T-helper 1 cell treated with Interleukin-12 subunit alpha and Interleukin-12 subunit beta and Interleukin-4 antibody, amounts not matched to agents 30 ng/mL and 1 ng/mL, for 36 hours (primary cell): ENCODE data around the gene PARVA. TPM values are rescaled to one million over a fixed set of nuclear protein-coding genes. Genes with fewer than 3 reads are reported as not detected.

Source experiments
- intact Hi-C: fragments of 100-400 bp; cut with micrococcal nuclease; formaldehyde crosslinking; loops from one replicate; pipeline ENCODE4 v1.15.1; 2024
- total RNA-seq: library from RNA; stranded (reverse); gene quantifications from 2 replicates; pipeline ENCODE4 v1.2.3, GENCODE V29; 2022

The PARVA gene
- total RNA-seq, 1 donor from 2014 or later: 0.17 TPM

DNA sequence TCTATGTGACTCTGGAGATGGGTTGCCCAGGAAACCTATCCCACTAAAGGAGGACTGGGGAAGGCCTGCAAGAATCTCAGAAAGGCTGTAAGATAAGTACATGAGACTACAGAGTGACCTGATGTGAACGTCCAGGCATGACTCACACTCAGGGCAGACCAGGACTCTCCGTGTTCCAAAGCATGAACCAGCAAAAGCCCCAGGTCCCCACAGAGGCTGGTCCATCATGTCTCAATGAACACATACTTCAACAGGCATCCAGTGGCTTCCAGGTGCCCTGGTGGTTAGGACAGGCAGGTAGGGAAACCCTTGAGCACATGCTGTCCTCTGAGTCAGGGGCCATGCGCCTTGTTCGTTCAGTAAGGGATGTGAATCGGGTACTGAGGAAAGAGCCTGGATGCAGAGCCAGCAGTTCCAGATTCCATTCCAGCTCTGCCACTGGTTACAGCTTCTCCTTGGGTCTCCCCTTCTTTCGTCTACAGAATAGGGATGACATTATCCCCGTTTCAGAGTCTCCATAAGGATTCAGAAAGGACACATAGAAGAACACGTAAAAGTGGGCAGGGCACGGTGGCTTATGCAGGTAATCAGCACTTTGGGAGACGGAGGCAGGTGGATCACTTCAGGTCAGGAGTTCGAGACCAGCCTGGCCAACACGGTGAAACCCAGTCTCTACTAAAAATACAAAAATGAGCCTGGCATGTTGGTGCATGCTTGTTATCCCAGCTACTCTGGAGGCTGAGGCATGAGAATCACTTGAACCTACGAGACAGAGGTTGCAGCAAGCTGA lies 167.8 kb downstream of the PARVA start:
- intact Hi-C loops: no loop called here

DNA sequence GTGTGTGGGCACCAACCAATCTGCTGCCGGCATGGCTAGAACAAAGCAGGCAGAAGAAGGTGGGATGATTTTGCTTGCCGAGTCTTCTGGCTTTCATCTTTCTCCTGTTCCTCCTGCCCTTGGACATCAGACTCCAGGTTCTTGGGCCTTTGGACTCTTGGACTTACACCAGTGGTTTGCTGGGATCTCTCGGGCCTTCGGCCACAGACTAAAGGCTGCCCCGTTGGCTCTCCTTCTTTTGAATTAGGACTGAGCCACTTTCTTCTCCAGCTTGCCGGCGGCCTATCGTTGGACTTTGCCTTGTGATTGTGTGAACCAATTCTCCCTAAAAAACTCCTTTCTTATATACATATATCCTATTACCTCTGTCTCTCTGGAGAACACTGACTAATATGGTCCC lies 168.8 kb downstream of the PARVA start:
- intact Hi-C loops: no loop called here

DNA sequence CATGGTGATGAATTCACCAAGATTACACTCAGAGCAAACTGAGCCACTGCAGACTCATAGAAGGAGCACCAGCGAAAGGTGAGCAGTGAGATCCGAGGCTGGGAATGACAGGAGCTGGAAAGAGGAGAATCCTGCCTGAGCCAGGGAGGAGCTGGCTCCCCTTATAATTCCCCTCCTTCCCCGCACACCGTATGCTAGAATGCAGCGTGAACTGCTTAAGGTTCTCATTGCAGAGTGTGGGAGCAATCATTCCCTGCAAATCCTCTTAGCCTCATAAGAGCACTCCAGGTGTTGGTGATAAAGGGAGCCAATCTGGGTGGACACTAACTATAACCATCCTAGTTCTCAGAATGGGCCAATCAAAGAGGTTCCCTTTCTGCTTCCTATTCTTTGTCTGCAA lies 169.3 kb downstream of the PARVA start:
- intact Hi-C loops: no loop called here

DNA sequence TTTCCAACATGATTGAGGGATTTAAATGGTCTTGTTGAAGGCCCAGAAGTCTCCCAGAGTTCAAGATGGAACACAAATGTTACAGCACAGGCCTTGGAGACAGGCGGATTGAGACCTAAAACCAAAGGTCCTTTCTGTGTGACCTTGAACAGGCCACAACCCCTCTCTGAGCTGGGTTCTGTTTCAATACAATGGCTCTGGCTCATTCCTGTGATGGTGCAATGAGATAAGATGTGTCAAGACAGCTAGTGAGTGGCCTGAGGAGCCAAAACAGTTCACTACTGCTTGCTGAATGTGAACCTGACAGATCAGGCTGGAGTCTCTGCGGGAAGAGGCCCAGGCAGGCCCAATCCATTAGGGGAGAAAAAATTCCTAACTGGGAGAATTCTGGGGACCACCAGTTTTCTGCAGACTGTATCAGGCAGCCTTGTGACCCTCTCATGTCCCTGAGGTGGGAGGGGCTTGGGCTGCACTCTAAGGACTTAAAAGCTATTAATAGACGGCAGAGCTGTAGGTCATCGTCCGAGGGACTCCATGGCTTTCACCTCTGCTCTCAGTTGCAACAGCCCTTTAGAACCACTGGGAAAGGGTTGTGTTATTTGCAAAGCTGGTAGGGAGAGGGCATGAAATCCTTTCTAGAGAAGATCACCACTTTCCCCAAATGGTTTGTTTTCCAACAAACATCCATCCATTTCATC lies 170.7 kb downstream of the PARVA start:
- intact Hi-C loops: no loop called here

DNA sequence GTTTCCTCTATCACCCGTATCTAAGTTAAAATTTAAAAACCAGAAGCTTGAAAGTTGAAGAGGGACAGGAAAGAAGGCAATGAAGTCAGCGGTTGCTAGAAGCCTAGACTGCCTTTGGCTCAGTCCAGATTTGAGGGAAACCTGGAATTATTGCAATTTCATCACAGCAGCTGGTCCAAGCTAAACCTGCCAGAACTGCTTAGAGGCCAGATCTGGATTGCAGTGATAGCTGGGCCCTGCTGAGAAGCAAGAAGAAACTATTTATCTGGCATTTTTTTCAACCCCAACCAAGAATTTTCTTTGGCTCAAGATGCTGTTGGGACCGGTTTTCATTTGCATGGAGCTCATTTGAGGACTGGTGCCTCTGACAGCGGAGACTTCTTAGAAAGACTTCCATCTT lies 175.3 kb downstream of the PARVA start:
- intact Hi-C loops: no loop called here

DNA sequence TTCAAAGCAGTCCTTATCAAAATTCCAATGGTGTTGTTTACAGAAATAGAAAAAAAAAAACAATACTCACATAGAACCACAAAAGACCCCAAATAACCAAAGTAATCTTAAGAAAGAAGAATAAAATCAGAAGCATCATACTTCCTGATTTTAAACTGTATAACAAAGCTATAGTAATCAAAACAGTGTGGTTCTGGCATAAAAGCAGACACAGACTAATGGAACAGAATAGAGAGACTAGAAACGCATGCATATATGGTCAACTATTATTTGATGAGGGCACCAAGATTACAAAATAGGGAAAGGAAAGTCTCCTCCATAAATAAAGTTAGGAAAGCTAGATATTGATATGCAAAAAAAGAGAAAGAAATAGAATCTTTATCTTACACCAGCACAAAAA lies 176.8 kb downstream of the PARVA start:
- intact Hi-C loops: no loop called here

DNA sequence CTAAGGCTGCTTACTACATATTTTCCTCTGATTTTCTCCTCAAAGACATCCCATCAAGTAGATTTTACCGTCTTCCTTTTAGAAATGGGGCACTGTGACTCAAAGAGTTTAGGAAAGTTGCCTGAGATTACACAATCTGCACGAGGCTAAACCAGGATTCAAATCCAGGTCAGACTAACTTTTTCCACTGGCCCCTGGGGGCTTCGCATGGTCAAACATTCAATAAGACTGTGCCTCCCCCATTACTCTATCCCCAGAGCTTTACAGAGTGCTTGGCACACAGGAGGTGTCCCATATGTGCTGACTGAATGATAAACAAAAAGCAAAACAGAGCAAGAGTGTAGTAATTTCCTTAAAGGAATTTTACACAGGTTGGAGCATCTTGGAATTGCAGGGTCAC lies 178.8 kb downstream of the PARVA start:
- intact Hi-C loops: no loop called here

DNA sequence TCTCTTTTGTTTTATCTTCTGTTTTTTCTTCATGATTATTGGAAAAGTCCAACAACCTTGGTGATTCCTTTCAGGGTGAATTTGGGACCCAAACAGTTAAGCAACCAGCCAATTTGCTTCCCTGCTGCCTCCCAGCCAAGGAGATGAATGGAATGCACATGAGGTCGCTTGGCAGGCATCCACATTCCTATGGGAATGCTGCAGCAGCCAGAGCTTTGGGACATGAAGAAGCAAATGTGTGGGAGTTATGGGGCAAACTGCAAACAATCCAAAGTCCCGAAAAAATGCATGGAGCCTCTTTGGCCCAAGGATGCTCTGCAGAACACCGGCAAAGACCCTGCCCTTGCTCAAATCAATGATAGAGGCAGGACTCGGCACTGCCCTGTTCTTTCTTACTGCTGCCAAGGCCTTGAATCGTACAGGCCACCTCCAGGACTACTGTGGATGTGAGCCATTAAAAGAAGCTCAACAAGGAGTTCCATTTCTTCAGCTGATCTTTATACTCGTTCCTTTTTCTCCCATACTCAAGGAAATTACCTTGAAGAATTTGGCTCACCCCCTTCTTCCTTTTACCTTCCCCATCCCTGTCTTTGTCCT lies 179.5 kb downstream of the PARVA start:
- intact Hi-C loops: no loop called here

DNA sequence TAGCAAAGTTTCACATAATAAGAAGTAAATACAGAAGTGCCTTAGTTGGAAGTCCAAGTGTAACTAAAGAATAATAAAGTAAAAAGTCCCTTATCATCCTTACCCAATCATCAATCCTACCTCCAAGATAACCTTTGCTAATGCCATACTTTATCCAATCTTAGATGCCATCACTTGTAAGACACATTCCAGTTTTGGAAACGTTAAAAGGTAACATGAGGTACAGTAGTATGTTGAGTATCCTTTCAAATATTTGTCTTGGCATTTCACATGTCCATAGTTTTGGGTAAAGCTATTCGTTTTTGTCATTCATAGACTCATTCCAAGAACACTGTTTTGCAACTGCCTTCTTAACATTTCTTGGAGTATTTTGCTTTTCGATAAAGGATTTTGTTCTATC lies 181.6 kb downstream of the PARVA start:
- intact Hi-C loops: no loop called here

DNA sequence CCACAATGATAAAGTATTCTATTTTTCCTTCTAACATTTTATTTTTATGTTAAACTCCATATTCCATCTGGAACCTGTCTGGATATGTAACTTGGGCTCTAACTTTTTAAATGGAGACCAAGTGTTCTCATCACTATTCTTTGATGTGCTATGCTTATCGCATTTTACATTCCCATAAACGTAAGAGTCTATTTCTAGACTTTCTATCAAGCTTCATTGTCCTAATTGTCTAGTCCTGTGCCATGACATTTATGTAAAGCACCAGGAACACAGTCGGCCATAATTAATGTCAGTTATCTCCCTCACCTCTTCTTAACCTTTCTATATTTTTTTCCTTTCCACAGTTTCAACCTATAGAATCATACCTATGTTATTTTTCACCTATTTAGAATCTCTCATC lies 183.0 kb downstream of the PARVA start:
- intact Hi-C loops: no loop called here

DNA sequence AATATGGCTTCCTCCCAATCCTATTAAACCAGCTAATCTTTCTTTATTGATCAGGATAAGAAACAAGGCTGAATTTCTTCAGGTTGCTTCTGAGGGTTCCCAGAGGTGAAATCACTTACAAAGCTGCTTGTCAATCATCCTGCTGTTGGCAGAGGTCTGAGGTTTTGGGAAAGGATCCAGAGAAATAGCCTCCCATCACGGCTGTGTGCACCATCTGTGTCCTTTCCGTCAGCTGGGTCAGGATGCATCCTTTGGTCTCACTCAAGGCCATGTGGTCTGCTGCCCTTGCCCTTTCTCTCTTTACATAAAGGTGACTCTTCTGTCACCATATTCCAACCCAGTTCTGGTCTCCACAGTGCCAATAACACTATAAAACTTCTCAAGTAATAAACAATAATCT lies 183.5 kb downstream of the PARVA start:
- intact Hi-C loops: no loop called here

DNA sequence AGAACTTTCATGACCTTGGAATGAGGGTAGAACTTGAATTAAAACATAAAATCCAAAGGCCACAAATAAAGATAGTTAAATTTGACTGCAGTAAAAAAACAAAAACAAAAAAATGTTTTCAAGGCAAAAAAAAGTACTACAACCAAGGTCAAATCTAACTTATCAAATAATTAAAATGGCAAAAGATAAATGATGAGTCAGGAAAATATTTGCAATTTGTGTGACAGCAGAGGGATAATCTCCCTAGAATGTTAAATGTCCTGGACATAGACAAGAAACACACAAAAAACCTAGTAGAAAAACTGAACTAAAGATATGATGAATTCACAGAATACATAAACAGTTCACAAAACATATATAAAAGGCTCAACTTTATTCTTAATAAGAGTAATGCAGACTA lies 186.6 kb downstream of the PARVA start:
- intact Hi-C loops: no loop called here

DNA sequence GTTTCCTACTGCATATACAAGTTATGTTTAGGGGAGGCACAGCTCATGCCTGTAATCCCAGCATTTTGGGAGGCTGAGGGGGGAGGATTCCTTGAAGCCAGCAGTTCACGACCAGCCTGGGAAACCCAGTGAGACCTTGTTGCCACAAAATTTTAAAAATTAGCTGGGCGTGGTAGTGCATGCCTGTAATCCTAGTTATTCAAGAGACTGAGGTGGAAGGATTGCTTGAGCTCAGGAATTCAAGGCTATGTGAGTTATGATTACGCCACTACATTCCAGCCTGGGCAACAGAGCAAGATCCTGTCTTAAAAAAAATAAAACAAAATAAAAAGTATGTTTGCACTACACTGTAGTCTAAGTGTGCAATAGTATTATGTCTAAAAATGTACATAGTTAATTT lies 188.0 kb downstream of the PARVA start:
- intact Hi-C loops: no loop called here

DNA sequence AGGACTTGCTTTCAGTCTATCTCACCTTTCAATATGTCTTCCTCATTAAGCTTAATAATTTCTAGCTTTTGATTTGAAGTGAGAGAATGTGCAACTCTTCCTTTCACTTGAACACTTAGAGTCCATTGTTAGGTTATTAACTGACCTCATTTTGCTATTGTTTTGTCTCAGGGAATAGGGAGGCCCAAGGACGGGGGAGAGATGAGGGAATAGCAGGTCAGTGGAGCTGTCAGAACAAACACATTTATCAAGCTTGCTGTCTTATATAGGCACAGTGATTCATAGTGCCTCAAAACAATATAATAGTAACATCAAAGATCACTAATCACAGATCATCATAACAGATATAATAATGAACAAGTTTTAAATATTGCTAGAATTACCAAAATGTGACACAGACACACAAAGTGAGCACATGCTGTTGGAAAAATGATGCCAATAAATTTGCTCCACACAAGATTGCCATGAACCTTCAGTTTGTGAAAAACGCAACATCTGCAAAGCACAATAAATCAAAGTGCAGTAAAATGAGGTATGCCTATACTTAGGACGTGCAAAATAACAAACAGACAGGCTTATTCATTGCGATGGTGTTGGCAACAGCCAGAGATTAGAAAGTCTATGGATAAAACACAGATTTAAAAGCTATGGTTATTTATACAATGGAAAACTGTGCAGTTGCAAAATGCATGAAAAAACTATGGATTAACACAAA lies 190.5 kb downstream of the PARVA start:
- intact Hi-C loops: no loop called here

DNA sequence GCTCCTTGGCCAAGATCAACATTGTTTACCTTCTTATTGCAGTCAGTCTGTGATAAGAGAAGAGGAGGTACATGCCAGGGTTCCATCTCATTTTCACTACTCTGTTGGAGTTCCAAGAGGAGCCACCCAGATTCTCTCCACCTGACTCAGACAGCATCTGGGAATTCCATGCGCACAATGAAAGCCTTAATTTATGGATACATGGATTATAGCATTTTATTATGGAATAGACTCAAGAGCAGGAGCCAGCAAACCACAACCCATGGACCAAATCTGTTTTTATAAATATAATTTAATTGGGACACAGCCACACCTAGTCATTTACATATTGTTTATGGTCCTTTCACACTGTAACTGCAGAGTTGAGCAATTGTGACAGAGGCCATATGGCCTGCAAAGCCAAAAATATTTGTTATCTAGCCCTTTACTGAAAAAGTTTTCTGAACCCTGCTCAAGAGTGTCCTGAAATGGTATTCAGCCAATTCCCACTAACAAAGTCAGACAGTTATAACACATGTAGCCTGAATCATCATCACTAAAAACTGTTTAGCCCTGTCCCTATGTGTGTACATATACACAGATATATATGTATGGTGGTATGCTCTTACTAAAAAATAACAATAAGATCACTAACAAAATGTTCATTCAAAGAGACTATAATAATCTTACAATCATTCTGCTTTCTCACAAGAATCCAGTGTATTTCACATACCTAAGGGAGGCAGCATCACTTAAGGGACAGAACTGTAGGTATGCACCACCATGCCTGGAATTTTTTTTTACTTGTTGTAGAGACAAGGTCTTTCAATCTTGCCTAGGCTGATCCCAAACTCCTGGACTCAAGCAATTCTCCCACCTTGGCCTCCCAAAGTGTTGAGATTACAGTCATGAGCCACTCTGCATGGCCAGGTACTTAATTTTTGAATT lies 192.4 kb downstream of the PARVA start:
- intact Hi-C loops: no loop called here

DNA sequence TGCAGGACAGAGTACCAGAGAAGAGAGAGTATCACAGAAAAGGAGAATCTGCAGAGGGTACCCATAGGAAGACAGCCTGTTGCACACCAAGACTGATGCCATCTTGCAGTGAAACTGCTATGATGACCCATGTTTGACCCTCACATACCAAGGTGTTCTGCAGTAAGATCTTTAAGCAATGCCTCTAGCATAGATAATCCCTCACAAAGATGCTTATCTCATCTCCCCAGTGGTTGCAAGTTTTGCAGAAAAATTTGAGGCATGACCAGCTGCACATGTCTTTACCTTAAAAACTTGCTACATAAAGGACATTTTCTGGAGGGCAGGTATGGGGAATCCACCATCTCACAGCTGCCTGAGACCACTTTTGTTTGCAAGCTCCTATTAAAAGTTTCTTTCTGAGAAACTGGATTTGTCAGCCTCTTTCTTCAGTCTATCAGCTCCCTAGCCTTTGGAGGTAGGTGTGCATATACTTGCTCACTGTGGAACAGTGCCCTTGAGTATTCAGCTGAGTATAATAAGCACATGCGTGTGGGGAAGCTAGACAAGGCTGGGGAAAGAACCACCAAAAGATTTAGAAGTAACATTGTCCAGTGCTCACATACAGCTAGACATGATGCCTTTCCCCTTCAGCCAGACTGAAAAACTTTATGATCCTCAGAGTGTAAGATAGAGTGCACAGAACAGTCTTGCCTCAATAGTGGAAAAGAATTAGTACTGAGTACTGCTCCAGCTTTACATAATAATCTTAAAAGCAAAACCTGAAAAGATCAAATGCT lies 196.5 kb downstream of the PARVA start:
- intact Hi-C loops: no loop called here

DNA sequence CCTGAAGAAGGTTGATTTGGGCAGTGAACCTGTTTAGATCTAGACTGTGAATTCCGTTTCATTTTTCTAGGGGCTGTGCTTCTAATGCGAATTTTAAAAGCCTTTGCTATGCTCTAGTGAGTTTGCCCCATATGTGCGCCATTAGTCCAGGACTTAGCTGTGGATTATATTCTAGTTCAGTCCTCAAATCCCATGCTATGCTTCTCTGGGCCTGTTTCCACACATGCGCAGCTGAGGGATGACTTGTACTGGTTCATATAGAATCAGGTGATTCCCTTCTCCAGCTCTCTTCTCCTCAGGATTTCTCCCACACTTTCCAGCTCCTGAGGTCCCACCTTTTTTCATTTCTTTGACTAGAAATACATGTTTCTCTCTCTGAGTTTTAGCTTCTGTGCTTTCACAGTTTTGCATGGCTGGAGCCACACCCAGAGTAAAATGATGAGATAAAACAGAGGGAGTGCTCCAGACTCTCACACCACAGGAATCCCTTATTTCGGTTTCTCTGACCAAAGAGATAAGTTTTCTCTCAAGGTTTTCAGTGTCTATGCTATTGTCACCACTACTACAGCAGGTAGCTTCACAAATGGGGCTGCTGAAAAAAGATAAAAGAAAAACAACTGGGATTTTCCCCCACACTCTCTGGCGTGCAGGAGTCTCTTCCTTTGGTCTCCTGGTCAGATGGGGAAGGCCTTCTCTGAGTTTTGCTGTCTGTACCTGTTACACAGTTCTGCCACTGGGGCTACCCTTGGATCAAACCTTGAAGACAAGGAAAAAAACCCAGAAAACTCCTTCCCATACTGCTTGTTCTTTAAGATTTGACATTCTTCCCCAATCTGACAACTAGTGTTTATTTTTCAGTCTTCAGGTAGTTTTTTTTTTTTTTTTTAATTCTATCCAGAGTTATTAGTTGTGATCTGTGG lies 200.6 kb downstream of the PARVA start:
- intact Hi-C loops: no loop called here

DNA sequence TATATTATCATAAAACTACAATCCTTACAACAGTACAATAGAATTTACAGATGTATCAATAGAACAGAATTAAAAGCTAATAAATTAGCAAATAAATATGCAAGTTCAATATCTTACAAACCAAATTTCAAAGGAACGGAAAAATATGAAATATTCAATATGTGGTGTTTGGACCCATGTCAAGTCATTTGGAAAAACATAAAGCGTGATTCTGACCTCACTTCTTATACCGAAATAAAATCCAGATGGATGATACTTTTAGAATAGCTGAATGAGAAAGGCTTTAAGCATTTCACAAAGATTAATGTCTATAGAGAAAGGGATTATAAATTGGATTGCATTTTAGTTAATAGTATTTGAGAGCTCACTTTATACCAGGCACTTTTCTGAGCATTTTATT lies 204.0 kb downstream of the PARVA start:
- intact Hi-C loops: no loop called here

DNA sequence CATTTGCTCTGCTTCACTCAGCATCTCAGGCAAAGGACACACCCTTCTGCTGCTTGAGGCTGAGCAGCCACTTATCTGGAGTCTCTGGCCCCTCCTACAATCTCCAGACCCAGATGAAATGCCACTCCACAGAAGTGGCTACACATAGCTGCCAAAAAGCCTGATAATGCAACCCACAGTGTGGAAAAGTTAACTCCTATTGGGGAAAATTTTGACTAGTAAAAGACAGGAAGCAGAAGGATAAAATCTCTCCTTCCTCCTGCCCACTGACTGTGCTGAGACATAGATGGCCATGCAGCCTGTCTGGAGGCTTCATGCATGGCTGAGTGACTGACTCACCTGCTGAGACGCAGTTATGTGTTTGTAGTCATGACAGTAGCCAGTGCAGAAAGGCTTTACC lies 204.6 kb downstream of the PARVA start:
- intact Hi-C loops: no loop called here
